ENCODE results near the gene GAS2L1.

Gene GAS2L1

DNA sequence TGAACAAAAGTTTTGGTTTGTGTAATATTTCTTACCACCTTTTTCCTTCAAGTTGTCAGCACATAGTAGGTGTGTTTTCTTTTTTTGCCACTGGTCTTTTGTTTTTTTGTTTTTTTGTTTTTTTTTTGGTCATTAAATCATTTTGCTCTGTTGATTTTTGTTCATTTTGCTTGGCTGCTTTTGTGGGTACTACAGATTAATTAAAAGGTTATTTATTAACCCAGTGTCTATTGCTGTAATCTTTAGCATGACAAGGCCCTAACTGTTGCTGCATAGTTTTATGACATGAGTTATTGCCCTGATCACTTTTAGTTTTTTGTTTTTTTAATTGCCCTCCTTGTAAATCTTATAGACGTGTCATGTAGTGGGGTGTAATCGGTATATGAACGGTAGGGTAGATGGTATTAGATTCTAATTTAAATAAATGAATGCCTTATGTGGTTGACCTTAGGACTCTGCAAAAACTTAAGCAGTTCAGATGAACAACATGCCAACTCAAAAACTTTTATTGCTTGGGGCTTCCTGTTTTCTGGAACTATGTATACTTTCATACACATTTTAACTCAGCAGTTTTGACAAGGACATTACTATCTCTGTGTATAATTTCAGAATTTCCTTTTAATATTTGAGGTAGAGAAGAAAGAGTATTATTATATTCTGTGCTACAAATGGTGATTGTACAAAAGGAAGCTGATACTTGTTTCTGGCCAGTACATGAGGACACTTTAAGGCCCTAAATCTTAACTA is 30.5 kb upstream of the GAS2L1 start (continued):
- no peak for TF ChIP-seq OSR1 (CRISPR knock-in tag; IDR thresholded peaks at IDR 0.05)
- no peak for TF ChIP-seq TOX (CRISPR knock-in tag; IDR thresholded peaks at IDR 0.05; ENCODE audit: borderline replicate concordance)
- TF ChIP-seq TSHZ2 (CRISPR knock-in tag; IDR thresholded peaks at IDR 0.05) = no peak
- TF ChIP-seq TCF4 (CRISPR knock-in tag; IDR thresholded peaks at IDR 0.05; ENCODE audit: borderline replicate concordance) = no peak

DNA sequence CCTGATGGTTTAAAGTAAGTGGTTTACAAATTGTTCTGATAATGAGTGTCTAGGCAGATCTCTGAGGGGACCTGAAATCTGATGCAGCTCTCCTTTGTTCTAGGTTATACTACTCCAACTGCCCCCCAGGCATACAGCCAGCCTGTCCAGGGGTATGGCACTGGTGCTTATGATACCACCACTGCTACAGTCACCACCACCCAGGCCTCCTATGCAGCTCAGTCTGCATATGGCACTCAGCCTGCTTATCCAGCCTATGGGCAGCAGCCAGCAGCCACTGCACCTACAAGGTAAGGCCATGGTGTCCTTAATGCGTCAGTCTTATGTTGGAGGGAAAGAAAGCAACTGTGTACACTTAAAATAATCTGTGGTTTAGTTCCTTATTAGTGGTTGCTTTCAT is 28.5 kb upstream of the GAS2L1 start:
- TF ChIP-seq TCF4 (CRISPR knock-in tag; IDR thresholded peaks at IDR 0.05; ENCODE audit: borderline replicate concordance) (no peak), ESRRG (CRISPR knock-in tag; IDR thresholded peaks at IDR 0.05) (no peak), TSHZ2 (CRISPR knock-in tag; IDR thresholded peaks at IDR 0.05) (no peak), RARB (CRISPR knock-in tag; IDR thresholded peaks at IDR 0.05) (no peak)
- no peak for ATAC-seq

- ATAC-seq = no peak
- TF ChIP-seq PPARA (CRISPR knock-in tag; IDR thresholded peaks at IDR 0.05; ENCODE audit: borderline replicate concordance) (no peak), CREB5 (CRISPR knock-in tag; IDR thresholded peaks at IDR 0.05; ENCODE audit: low read depth) (no peak), RARB (CRISPR knock-in tag; IDR thresholded peaks at IDR 0.05) (no peak), ZFP3 (CRISPR knock-in tag; IDR thresholded peaks at IDR 0.05) (no peak), TSHZ2 (CRISPR knock-in tag; IDR thresholded peaks at IDR 0.05) (no peak), ZC3H10 (CRISPR knock-in tag; IDR thresholded peaks at IDR 0.05) (no peak), SNAI2 (CRISPR knock-in tag; IDR thresholded peaks at IDR 0.05) (no peak), ISL1 (CRISPR knock-in tag; IDR thresholded peaks at IDR 0.05) (no peak), TCF4 (CRISPR knock-in tag; IDR thresholded peaks at IDR 0.05; ENCODE audit: borderline replicate concordance) (no peak), ZNF565 (CRISPR knock-in tag; conservative IDR thresholded peaks at IDR 0.05; ENCODE audit: low read depth) (no peak), GLIS3 (CRISPR knock-in tag; IDR thresholded peaks at IDR 0.05) (no peak), ZNF8 (CRISPR knock-in tag; IDR thresholded peaks at IDR 0.05) (no peak), CSDC2 (CRISPR knock-in tag; IDR thresholded peaks at IDR 0.05) (no peak), ARNTL (CRISPR knock-in tag; IDR thresholded peaks at IDR 0.05; ENCODE audit: borderline replicate concordance, low read depth) (no peak), ESRRG (CRISPR knock-in tag; IDR thresholded peaks at IDR 0.05) (no peak), ZFP30 (CRISPR knock-in tag; IDR thresholded peaks at IDR 0.05) (no peak)
- TF ChIP-seq, protein P1, sequence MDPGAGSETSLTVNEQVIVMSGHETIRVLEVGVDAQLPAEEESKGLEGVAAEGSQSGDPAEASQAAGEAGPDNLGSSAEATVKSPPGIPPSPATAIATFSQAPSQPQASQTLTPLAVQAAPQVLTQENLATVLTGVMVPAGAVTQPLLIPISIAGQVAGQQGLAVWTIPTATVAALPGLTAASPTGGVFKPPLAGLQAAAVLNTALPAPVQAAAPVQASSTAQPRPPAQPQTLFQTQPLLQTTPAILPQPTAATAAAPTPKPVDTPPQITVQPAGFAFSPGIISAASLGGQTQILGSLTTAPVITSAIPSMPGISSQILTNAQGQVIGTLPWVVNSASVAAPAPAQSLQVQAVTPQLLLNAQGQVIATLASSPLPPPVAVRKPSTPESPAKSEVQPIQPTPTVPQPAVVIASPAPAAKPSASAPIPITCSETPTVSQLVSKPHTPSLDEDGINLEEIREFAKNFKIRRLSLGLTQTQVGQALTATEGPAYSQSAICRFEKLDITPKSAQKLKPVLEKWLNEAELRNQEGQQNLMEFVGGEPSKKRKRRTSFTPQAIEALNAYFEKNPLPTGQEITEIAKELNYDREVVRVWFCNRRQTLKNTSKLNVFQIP (CRISPR knock-in tag; IDR thresholded peaks at IDR 0.05; ENCODE audit: borderline replicate concordance, low read depth) = no peak
- TF ChIP-seq, protein P2, sequence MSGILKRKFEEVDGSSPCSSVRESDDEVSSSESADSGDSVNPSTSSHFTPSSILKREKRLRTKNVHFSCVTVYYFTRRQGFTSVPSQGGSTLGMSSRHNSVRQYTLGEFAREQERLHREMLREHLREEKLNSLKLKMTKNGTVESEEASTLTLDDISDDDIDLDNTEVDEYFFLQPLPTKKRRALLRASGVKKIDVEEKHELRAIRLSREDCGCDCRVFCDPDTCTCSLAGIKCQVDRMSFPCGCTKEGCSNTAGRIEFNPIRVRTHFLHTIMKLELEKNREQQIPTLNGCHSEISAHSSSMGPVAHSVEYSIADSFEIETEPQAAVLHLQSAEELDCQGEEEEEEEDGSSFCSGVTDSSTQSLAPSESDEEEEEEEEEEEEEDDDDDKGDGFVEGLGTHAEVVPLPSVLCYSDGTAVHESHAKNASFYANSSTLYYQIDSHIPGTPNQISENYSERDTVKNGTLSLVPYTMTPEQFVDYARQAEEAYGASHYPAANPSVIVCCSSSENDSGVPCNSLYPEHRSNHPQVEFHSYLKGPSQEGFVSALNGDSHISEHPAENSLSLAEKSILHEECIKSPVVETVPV (CRISPR knock-in tag; IDR thresholded peaks at IDR 0.05) = no peak
Measured at GRCh38 chr22:29284196-29284595, 22.3 kb upstream of the GAS2L1 start.
